ENCODE data around the gene EOGT.

EOGT gene

GRCh38 chr3:68963891-68964290 is 49.6 kb downstream of the EOGT start:
- no peak for DNase-seq (ENCODE audit: low read depth in 1 of 2, low spot score in 1 of 2)

GRCh38 chr3:68963376-68963775 is 50.1 kb downstream of the EOGT start:
- DNase-seq (ENCODE audit: low read depth in 1 of 2, low spot score in 1 of 2) = no peak

GRCh38 chr3:68958932-68959331 is 54.6 kb downstream of the EOGT start:
- no peak for DNase-seq (ENCODE audit: low read depth in 1 of 2, low spot score in 1 of 2)

- no peak for DNase-seq (ENCODE audit: low read depth in 1 of 2, low spot score in 1 of 2)
Observed at GRCh38 chr3:68957895-68958294, 55.6 kb downstream of the EOGT start.

- no peak for DNase-seq (ENCODE audit: low read depth in 1 of 2, low spot score in 1 of 2)
Observed at GRCh38 chr3:68953816-68954444, 59.6 kb downstream of the EOGT start.

GRCh38 chr3:68945225-68945624 is 68.3 kb downstream of the EOGT start:
- DNase-seq (ENCODE audit: low read depth in 1 of 2, low spot score in 1 of 2) = no peak

- DNase-seq (ENCODE audit: low read depth in 1 of 2, low spot score in 1 of 2) = no peak
Observed at GRCh38 chr3:68943753-68944500, 69.6 kb downstream of the EOGT start.

GRCh38 chr3:68941055-68941454 is 72.4 kb downstream of the EOGT start:
- DNase-seq (ENCODE audit: low read depth in 1 of 2, low spot score in 1 of 2) = no peak

GRCh38 chr3:68936856-68937255 is 76.6 kb downstream of the EOGT start:
- no peak for DNase-seq (ENCODE audit: low read depth in 1 of 2, low spot score in 1 of 2)

GRCh38 chr3:68935778-68936177 is 77.7 kb downstream of the EOGT start:
- DNase-seq (ENCODE audit: low read depth in 1 of 2, low spot score in 1 of 2) = no peak

GRCh38 chr3:68931406-68932149 is 81.9 kb downstream of the EOGT start:
- DNase-seq (ENCODE audit: low read depth in 1 of 2, low spot score in 1 of 2) = no peak

Measured in activated T-helper 1 cell treated with anti-CD3 and anti-CD28 coated beads, Interleukin-2, amount 50 U/mL, for 16 hours (primary cell).